Upper lobe of left lung (tissue), 6 donors: ENCODE measurements around the gene MDFI. TPM values are rescaled to one million over a fixed set of nuclear protein-coding genes. Genes with fewer than 3 reads are reported as not detected.

Experiments used
- ATAC-seq, 2 donors: fragments of 200-7000 bp; cut with Tn5 transposase; one replicate each; pipeline ENCODE4 v1.9.1; 2022; ENCODE audit warnings: mild to moderate bottlenecking in 2 of 2, moderate library complexity in 2 of 2; ENCODE audit not compliant: low FRiP score in 2 of 2
- DNase-seq, 2 donors: peaks; one replicate each; pipeline ENCODE4 v3.0.0-alpha.2; 2019 to 2020
- H3K27ac ChIP-seq, 4 donors: fragments of 200-600 bp; sonication (generic); one replicate each; pipeline ENCODE4 v1.5.1; 2016 to 2019
- H3K27me3 ChIP-seq, 4 donors: fragments of 200-600 bp; sonication (generic); one replicate each; pipeline ENCODE4 v1.5.1; 2017 to 2019
- H3K36me3 ChIP-seq, 4 donors: fragments of 200-600 bp; sonication (generic); one replicate each; pipeline ENCODE4 v1.5.1; 2016 to 2019
- H3K4me1 ChIP-seq, 4 donors: fragments of 200-600 bp; sonication (generic); one replicate each; pipeline ENCODE4 v1.5.1; 2018 to 2019
- H3K4me3 ChIP-seq, 4 donors: fragments of 200-600 bp; sonication (generic); one replicate each; pipeline ENCODE4 v1.5.1; 2017 to 2019; ENCODE audit warnings: mild to moderate bottlenecking in 2 of 4, moderate library complexity in 1 of 4
- H3K9me3 ChIP-seq, 4 donors: fragments of 200-600 bp; sonication (generic); one replicate each; pipeline ENCODE4 v1.5.1; 2018 to 2019
- EP300 ChIP-seq, 4 donors: sonication (generic); formaldehyde crosslinking; IDR thresholded peaks; one replicate each; pipeline ENCODE4 v1.5.1; 2017; ENCODE audit warnings: antibody characterized with exemption in 4 of 4, control low read depth in 2 of 4
- POLR2A ChIP-seq, 4 donors: fragments of 450-650 bp; IDR thresholded peaks; one replicate each; pipeline ENCODE4 v1.5.1; 2016 to 2017; ENCODE audit warnings: antibody characterized with exemption in 4 of 4, mild to moderate bottlenecking in 2 of 4
- POLR2AphosphoS5 ChIP-seq, 2 donors: sonication (generic); formaldehyde crosslinking; IDR thresholded peaks; one replicate each; pipeline ENCODE4 v1.5.1; 2017; ENCODE audit warnings: antibody characterized with exemption in 2 of 2
- WGBS, 2 donors: methylation state at CpG; one replicate each; pipeline ENCODE4 v1.1.5; 2017 to 2018; 5-methylcytosine and 5-hydroxymethylcytosine counted together
- total RNA-seq, 6 donors: library from RNA; depleted of rRNA in 4 of 6; stranded (reverse); fragments of >200 nt in 4 of 6; gene quantifications; one replicate each; pipeline versions ENCODE4 v1.1.0 to v1.2.1, GENCODE V29; 2016 to 2021
- TF ChIP-seq, protein P1 (sequence below), 6 experiments: fragments of 450-650 bp in 4 of 6; fragments of 200-600 bp in 2 of 6; sonication (generic) in 2 of 6; IDR thresholded peaks; one replicate each; pipeline ENCODE4 v1.5.1; 2016 to 2019; ENCODE audit warnings: antibody characterized with exemption in 6 of 6
- donor health status: DM: no; HTN: no; CAD: no; lungs with moderate emphysema.
- donor health status: DM: no; HTN: yes; CAD: no; lungs with severe emphysema.

Gene MDFI
- total RNA-seq, 6 donors from 2014 or later = 4.9 to 23.4 (median 8.0) TPM

DNA sequence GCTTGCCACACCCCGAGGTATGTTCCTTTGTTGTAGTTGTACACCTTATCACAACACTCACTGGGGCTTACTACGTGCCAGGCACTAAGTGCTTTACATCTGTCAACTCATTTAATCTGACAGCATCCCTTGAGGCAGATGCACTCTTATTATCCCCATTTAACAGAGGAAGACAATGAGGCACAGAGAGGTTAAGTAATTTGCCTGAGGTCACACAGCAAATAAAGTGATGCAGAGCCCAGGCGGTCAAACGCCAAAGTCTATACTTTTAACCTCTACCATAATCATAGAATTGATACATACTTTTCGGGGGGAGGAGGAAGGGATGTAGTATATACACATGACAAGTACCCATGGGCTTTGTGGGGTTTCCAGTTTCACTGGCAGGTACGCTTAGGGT is 37.7 kb downstream of the MDFI start:
- H3K4me1 ChIP-seq = peaks cover 0 to 6% (median 0%) of the 10 kb centered on the region in 4 donors
- no peak for DNase-seq
- no peak overlapping the region for H3K4me3 ChIP-seq
- no peak overlapping the region for H3K27ac ChIP-seq
- TF ChIP-seq POLR2A (IDR thresholded peaks at IDR 0.05) (no peak), EP300 (IDR thresholded peaks at IDR 0.05) (no peak), POLR2AphosphoS5 (IDR thresholded peaks at IDR 0.05) (no peak)
- TF ChIP-seq, protein P1, sequence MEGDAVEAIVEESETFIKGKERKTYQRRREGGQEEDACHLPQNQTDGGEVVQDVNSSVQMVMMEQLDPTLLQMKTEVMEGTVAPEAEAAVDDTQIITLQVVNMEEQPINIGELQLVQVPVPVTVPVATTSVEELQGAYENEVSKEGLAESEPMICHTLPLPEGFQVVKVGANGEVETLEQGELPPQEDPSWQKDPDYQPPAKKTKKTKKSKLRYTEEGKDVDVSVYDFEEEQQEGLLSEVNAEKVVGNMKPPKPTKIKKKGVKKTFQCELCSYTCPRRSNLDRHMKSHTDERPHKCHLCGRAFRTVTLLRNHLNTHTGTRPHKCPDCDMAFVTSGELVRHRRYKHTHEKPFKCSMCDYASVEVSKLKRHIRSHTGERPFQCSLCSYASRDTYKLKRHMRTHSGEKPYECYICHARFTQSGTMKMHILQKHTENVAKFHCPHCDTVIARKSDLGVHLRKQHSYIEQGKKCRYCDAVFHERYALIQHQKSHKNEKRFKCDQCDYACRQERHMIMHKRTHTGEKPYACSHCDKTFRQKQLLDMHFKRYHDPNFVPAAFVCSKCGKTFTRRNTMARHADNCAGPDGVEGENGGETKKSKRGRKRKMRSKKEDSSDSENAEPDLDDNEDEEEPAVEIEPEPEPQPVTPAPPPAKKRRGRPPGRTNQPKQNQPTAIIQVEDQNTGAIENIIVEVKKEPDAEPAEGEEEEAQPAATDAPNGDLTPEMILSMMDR (IDR thresholded peaks at IDR 0.05) = no peak
- no peaks in the 10 kb centered on the region for H3K36me3 ChIP-seq
- WGBS, 2 donors = 86 to 89% methylated on average over 6 of the region's 6 CpGs
- H3K9me3 ChIP-seq = no peaks in the 10 kb centered on the region
- no peak for ATAC-seq
- H3K27me3 ChIP-seq = no peaks in the 10 kb centered on the region

DNA sequence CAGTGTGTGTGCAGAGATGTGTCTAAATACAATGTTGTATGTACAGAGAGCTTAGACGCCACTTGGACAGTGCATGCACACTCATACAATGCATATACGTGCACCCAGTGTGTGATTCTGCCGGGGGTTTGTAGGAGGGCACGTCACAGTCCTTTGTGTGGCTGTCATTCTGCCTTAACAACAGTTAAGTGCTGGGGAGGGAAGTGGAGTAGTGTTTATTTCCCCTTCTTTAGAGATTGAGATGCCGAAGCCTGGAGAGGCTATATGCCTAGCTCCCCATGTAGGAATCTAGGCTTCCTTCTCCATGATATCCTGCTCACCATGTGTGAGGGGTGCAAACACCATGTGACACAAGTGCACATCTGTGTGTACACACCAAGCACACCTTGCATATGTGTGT is 38.2 kb downstream of the MDFI start:
- no peaks in the 10 kb centered on the region for H3K36me3 ChIP-seq
- H3K9me3 ChIP-seq = no peaks in the 10 kb centered on the region
- no peak for DNase-seq
- TF ChIP-seq, protein P1 (IDR thresholded peaks at IDR 0.05) = no peak
- TF ChIP-seq EP300 (IDR thresholded peaks at IDR 0.05) (no peak), POLR2AphosphoS5 (IDR thresholded peaks at IDR 0.05) (no peak)
- WGBS, 2 donors = 74 to 91% methylated on average over 4 to 5 of the region's 5 CpGs
- H3K27ac ChIP-seq = no peak overlapping the region
- no peak overlapping the region for H3K4me3 ChIP-seq
- no peaks in the 10 kb centered on the region for H3K27me3 ChIP-seq
- ATAC-seq = no peak
- peaks cover 0 to 6% (median 0%) of the 10 kb centered on the region in 4 donors for H3K4me1 ChIP-seq

DNA sequence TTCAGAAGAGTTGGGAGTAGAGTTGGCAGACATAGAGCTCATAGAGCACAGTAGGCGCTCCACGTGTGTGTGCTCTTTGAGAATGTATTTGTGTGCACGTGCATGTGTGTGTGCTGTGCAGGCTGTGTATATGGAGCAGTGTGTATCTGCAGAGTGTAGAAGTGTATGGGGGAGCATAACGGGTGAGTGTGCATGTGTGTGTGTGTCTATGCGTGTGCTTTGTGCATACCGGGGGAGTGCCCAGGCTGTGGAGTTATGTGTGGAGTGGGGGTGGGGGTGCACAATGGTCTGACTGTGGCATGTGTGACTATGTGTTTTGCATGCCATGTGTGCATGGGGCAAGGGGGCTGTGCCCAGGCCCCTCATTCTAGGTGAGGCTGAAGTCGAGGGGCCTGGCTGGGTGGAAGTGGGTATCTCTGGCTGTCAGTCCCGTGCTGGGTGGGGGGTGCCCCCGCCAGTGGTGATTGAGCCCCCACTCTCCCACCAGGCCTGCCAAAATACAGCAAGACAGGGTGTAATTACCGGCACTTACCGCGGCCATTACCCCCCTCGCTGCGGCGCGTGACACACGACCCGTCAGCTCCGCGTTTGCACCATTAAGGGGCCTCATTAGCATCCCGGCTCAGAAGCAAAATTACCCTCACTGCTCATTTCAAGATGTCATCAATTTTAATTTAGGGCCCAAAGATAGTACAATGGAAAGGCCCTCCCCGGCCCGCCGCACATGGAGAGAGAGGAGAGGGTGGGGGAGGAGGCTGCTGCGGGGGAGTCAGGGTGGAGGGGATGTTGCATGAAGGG is 39.1 kb downstream of the MDFI start:
- H3K9me3 ChIP-seq = no peaks in the 10 kb centered on the region
- ATAC-seq = no peak
- no peak overlapping the region for H3K27ac ChIP-seq
- H3K4me3 ChIP-seq = no peak overlapping the region
- no peak for TF ChIP-seq POLR2A (IDR thresholded peaks at IDR 0.05)
- no peak for TF ChIP-seq POLR2AphosphoS5 (IDR thresholded peaks at IDR 0.05)
- TF ChIP-seq, protein P1 (IDR thresholded peaks at IDR 0.05) = no peak
- TF ChIP-seq EP300 (IDR thresholded peaks at IDR 0.05) = no peak
- no peaks in the 10 kb centered on the region for H3K27me3 ChIP-seq
- H3K36me3 ChIP-seq = no peaks in the 10 kb centered on the region
- DNase-seq = no peak
- WGBS, 2 donors = 82 to 90% methylated on average over 24 to 25 of the region's 25 CpGs
- H3K4me1 ChIP-seq = peaks cover 5 to 11% (median 6%) of the 10 kb centered on the region in 4 donors

DNA sequence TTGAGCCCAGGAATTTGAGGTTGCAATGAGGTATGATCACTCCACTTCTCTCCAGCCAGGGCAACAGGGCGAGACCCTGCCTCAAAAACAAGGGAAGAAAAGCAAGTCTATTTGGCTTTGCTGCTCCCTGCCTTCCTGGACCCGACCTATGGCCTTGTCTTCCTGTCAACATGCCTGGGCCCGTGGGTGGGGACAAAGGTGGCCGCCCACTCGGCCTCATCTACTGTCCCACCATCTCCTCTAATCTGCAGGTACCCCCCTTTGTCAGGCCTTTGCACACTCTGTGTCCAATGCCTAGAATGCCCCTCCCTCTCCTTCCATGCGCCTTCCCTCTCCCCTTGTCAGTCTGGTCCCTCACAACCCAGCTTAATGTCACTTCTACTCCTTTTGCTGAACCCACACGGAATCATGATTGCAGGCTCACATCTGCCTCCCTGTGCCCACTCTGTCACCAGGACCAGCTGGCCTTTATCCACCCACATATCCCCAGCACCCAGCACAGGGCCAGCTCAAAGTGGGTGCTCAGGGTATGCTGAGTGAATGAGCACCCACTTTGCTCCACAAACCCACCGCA is 40.3 kb downstream of the MDFI start:
- H3K9me3 ChIP-seq = no peaks in the 10 kb centered on the region
- no peak for DNase-seq
- no peak overlapping the region for H3K4me3 ChIP-seq
- peaks cover 17 to 24% (median 18%) of the 10 kb centered on the region in 4 donors for H3K4me1 ChIP-seq
- no peak for ATAC-seq
- no peaks in the 10 kb centered on the region for H3K36me3 ChIP-seq
- TF ChIP-seq EP300 (IDR thresholded peaks at IDR 0.05) = no peak
- TF ChIP-seq, protein P1 (IDR thresholded peaks at IDR 0.05) = no peak
- TF ChIP-seq POLR2AphosphoS5 (IDR thresholded peaks at IDR 0.05) = no peak
- no peak for TF ChIP-seq POLR2A (IDR thresholded peaks at IDR 0.05)
- WGBS, 2 donors = 73 to 80% methylated on average over 7 to 8 of the region's 8 CpGs
- H3K27ac ChIP-seq = no peak overlapping the region
- no peaks in the 10 kb centered on the region for H3K27me3 ChIP-seq
